ENCODE data around the gene KLF6. TPM values are rescaled to one million over a fixed set of nuclear protein-coding genes. Genes with fewer than 3 reads are reported as not detected.

KLF6 gene
- total RNA-seq, 1 experiment from 2014 or later: 3.9 TPM

GRCh38 chr10:3747984-3748383 lies 37.0 kb downstream of the KLF6 start:
- H3K9me3 ChIP-seq (ENCODE audit: low read length): no peaks in the 10 kb centered on the region
- no peak overlapping the region for H3K9ac ChIP-seq (ENCODE audit: low read length)
- no peaks in the 10 kb centered on the region for H3K36me3 ChIP-seq (ENCODE audit: insufficient read depth, low read length)
- no peak for DNase-seq
- H2AFZ ChIP-seq (ENCODE audit: low read length): no peak overlapping the region
- no peak overlapping the region for H3K4me3 ChIP-seq (ENCODE audit: low read length)
- no peak overlapping the region for H3K4me2 ChIP-seq (ENCODE audit: low read depth, low read length, poor library complexity, severe bottlenecking)
- no peaks in the 10 kb centered on the region for H4K20me1 ChIP-seq (ENCODE audit: insufficient read depth, low read depth, low read length)
- no peaks in the 10 kb centered on the region for H3K9me2 ChIP-seq (replicated peaks; ENCODE audit: insufficient read depth, low read length)
- H3K79me2 ChIP-seq (ENCODE audit: low read length): no peaks in the 10 kb centered on the region
- no peaks in the 10 kb centered on the region for H3K27me3 ChIP-seq (ENCODE audit: low read length)
- no peak overlapping the region for H3K27ac ChIP-seq (ENCODE audit: low read length)
- no peaks in the 10 kb centered on the region for H3K4me1 ChIP-seq (ENCODE audit: low read length)

- Histone ChIP-seq H3K36me3 (ENCODE audit: insufficient read depth, low read length) (no peaks in the 10 kb centered on the region), H3K9ac (ENCODE audit: low read length) (no peak overlapping the region), H3K4me3 (ENCODE audit: low read length) (no peak overlapping the region), H3K9me3 (ENCODE audit: low read length) (no peaks in the 10 kb centered on the region), H3K27ac (ENCODE audit: low read length) (no peak overlapping the region), H3K79me2 (ENCODE audit: low read length) (no peaks in the 10 kb centered on the region), H3K4me1 (ENCODE audit: low read length) (no peaks in the 10 kb centered on the region), H3K27me3 (ENCODE audit: low read length) (no peaks in the 10 kb centered on the region), H4K20me1 (ENCODE audit: insufficient read depth, low read depth, low read length) (no peaks in the 10 kb centered on the region), H2AFZ (ENCODE audit: low read length) (no peak overlapping the region), H3K9me2 (replicated peaks; ENCODE audit: insufficient read depth, low read length) (no peaks in the 10 kb centered on the region), H3K4me2 (ENCODE audit: low read depth, low read length, poor library complexity, severe bottlenecking) (no peak overlapping the region)
- DNase-seq: no peak
Observed at GRCh38 chr10:3747248-3747960, 37.6 kb downstream of the KLF6 start.

GRCh38 chr10:3746634-3747033 lies 38.4 kb downstream of the KLF6 start:
- H3K36me3 ChIP-seq (ENCODE audit: insufficient read depth, low read length): no peaks in the 10 kb centered on the region
- H3K4me2 ChIP-seq (ENCODE audit: low read depth, low read length, poor library complexity, severe bottlenecking): no peak overlapping the region
- no peaks in the 10 kb centered on the region for H4K20me1 ChIP-seq (ENCODE audit: insufficient read depth, low read depth, low read length)
- no peaks in the 10 kb centered on the region for H3K79me2 ChIP-seq (ENCODE audit: low read length)
- no peaks in the 10 kb centered on the region for H3K9me2 ChIP-seq (replicated peaks; ENCODE audit: insufficient read depth, low read length)
- no peak overlapping the region for H3K27ac ChIP-seq (ENCODE audit: low read length)
- no peak overlapping the region for H3K9ac ChIP-seq (ENCODE audit: low read length)
- no peak for DNase-seq
- H2AFZ ChIP-seq (ENCODE audit: low read length): no peak overlapping the region
- H3K4me3 ChIP-seq (ENCODE audit: low read length): no peak overlapping the region
- H3K27me3 ChIP-seq (ENCODE audit: low read length): no peaks in the 10 kb centered on the region
- no peaks in the 10 kb centered on the region for H3K9me3 ChIP-seq (ENCODE audit: low read length)
- no peaks in the 10 kb centered on the region for H3K4me1 ChIP-seq (ENCODE audit: low read length)

- H4K20me1 ChIP-seq (ENCODE audit: insufficient read depth, low read depth, low read length): no peaks in the 10 kb centered on the region
- H3K27ac ChIP-seq (ENCODE audit: low read length): no peak overlapping the region
- no peak overlapping the region for H3K4me3 ChIP-seq (ENCODE audit: low read length)
- no peak overlapping the region for H3K4me2 ChIP-seq (ENCODE audit: low read depth, low read length, poor library complexity, severe bottlenecking)
- H3K9me2 ChIP-seq (replicated peaks; ENCODE audit: insufficient read depth, low read length): no peaks in the 10 kb centered on the region
- no peak overlapping the region for H2AFZ ChIP-seq (ENCODE audit: low read length)
- no peaks in the 10 kb centered on the region for H3K27me3 ChIP-seq (ENCODE audit: low read length)
- no peak for DNase-seq
- no peaks in the 10 kb centered on the region for H3K4me1 ChIP-seq (ENCODE audit: low read length)
- no peak overlapping the region for H3K9ac ChIP-seq (ENCODE audit: low read length)
- H3K9me3 ChIP-seq (ENCODE audit: low read length): no peaks in the 10 kb centered on the region
- no peaks in the 10 kb centered on the region for H3K79me2 ChIP-seq (ENCODE audit: low read length)
- H3K36me3 ChIP-seq (ENCODE audit: insufficient read depth, low read length): no peaks in the 10 kb centered on the region
Observed at GRCh38 chr10:3745521-3745920, 39.5 kb downstream of the KLF6 start.

- Histone ChIP-seq H3K9me2 (replicated peaks; ENCODE audit: insufficient read depth, low read length) (no peaks in the 10 kb centered on the region), H3K4me1 (ENCODE audit: low read length) (no peaks in the 10 kb centered on the region), H3K4me3 (ENCODE audit: low read length) (no peak overlapping the region), H3K9ac (ENCODE audit: low read length) (no peak overlapping the region), H3K4me2 (ENCODE audit: low read depth, low read length, poor library complexity, severe bottlenecking) (no peak overlapping the region), H4K20me1 (ENCODE audit: insufficient read depth, low read depth, low read length) (no peaks in the 10 kb centered on the region), H3K79me2 (ENCODE audit: low read length) (no peaks in the 10 kb centered on the region), H3K27ac (ENCODE audit: low read length) (no peak overlapping the region), H3K27me3 (ENCODE audit: low read length) (no peaks in the 10 kb centered on the region), H3K9me3 (ENCODE audit: low read length) (no peaks in the 10 kb centered on the region), H2AFZ (ENCODE audit: low read length) (no peak overlapping the region), H3K36me3 (ENCODE audit: insufficient read depth, low read length) (no peaks in the 10 kb centered on the region)
- DNase-seq: no peak
Observed at GRCh38 chr10:3741688-3742461, 43.1 kb downstream of the KLF6 start.

GRCh38 chr10:3740157-3740871 lies 44.7 kb downstream of the KLF6 start:
- Histone ChIP-seq H3K36me3 (ENCODE audit: insufficient read depth, low read length) (no peaks in the 10 kb centered on the region), H3K27me3 (ENCODE audit: low read length) (no peaks in the 10 kb centered on the region), H3K4me2 (ENCODE audit: low read depth, low read length, poor library complexity, severe bottlenecking) (no peak overlapping the region), H3K9me3 (ENCODE audit: low read length) (no peaks in the 10 kb centered on the region), H2AFZ (ENCODE audit: low read length) (no peak overlapping the region), H3K4me1 (ENCODE audit: low read length) (no peaks in the 10 kb centered on the region), H3K9ac (ENCODE audit: low read length) (no peak overlapping the region), H3K4me3 (ENCODE audit: low read length) (no peak overlapping the region), H3K79me2 (ENCODE audit: low read length) (no peaks in the 10 kb centered on the region), H3K27ac (ENCODE audit: low read length) (no peak overlapping the region), H3K9me2 (replicated peaks; ENCODE audit: insufficient read depth, low read length) (no peaks in the 10 kb centered on the region), H4K20me1 (ENCODE audit: insufficient read depth, low read depth, low read length) (no peaks in the 10 kb centered on the region)
- DNase-seq: no peak

- no peak overlapping the region for H2AFZ ChIP-seq (ENCODE audit: low read length)
- no peak for DNase-seq
- H3K4me2 ChIP-seq (ENCODE audit: low read depth, low read length, poor library complexity, severe bottlenecking): no peak overlapping the region
Observed at GRCh38 chr10:3738855-3739350, 46.1 kb downstream of the KLF6 start.

GRCh38 chr10:3737864-3738263 lies 47.1 kb downstream of the KLF6 start:
- no peak overlapping the region for H3K4me3 ChIP-seq (ENCODE audit: low read length)
- no peaks in the 10 kb centered on the region for H3K9me2 ChIP-seq (replicated peaks; ENCODE audit: insufficient read depth, low read length)
- H3K36me3 ChIP-seq (ENCODE audit: insufficient read depth, low read length): no peaks in the 10 kb centered on the region
- H4K20me1 ChIP-seq (ENCODE audit: insufficient read depth, low read depth, low read length): no peaks in the 10 kb centered on the region
- no peak overlapping the region for H3K9ac ChIP-seq (ENCODE audit: low read length)
- H3K79me2 ChIP-seq (ENCODE audit: low read length): no peaks in the 10 kb centered on the region
- no peaks in the 10 kb centered on the region for H3K9me3 ChIP-seq (ENCODE audit: low read length)
- H3K27ac ChIP-seq (ENCODE audit: low read length): no peak overlapping the region
- H3K27me3 ChIP-seq (ENCODE audit: low read length): no peaks in the 10 kb centered on the region
- H3K4me1 ChIP-seq (ENCODE audit: low read length): no peaks in the 10 kb centered on the region
- H2AFZ ChIP-seq (ENCODE audit: low read length): no peak overlapping the region
- DNase-seq: no peak
- no peak overlapping the region for H3K4me2 ChIP-seq (ENCODE audit: low read depth, low read length, poor library complexity, severe bottlenecking)

More at GRCh38 chr10:3738855-3739350, 46.1 kb downstream of the KLF6 start:
- H4K20me1 ChIP-seq (ENCODE audit: insufficient read depth, low read depth, low read length): no peaks in the 10 kb centered on the region
- no peak overlapping the region for H3K27ac ChIP-seq (ENCODE audit: low read length)
- no peak overlapping the region for H3K9ac ChIP-seq (ENCODE audit: low read length)
- no peaks in the 10 kb centered on the region for H3K79me2 ChIP-seq (ENCODE audit: low read length)
- H3K36me3 ChIP-seq (ENCODE audit: insufficient read depth, low read length): no peaks in the 10 kb centered on the region
- H3K27me3 ChIP-seq (ENCODE audit: low read length): no peaks in the 10 kb centered on the region
- no peak overlapping the region for H3K4me3 ChIP-seq (ENCODE audit: low read length)
- H3K9me2 ChIP-seq (replicated peaks; ENCODE audit: insufficient read depth, low read length): no peaks in the 10 kb centered on the region
- H3K4me1 ChIP-seq (ENCODE audit: low read length): no peaks in the 10 kb centered on the region
- no peaks in the 10 kb centered on the region for H3K9me3 ChIP-seq (ENCODE audit: low read length)

All from Karpas-422 (cell line).